8988T (cell line): ENCODE results near the gene C12orf50.
"Not testable (repeated sequence)": the region's sequence is repeated elsewhere in the genome, so short reads cannot be mapped to it uniquely, and the experiment has no call there.

ENCODE experiments used
- DNase-seq: peaks from one replicate; pipeline ENCODE4 v3.0.0; 2011

Gene C12orf50

DNA sequence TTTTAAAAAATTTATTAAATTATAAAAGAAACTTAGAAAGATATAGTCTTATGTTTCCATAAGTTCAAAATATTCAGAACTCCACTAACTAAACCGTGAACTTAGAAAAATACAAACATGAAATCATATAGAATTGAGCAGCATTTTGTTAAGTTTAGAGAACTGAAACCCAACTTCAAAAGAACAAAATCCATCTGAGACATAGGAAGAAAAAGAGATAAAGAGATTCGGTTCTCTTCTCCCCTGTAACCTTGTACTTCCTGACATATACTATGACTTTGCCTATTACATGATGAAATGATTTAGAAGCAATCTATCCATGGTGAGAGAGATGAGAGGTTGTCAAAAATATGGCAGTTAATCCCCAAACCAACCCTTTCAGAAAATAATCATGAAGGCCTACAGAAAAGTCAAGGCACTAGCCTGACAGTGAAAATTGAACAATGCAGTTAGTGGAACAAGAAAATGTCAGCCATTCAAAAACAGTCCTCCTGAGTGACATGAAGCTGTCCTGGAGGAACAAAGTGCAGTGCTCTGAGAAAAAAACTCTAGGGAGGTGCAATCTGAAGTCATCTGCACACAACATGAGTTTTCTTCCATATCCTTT, 44.0 kb downstream of the C12orf50 start:
- no peak for DNase-seq

DNA sequence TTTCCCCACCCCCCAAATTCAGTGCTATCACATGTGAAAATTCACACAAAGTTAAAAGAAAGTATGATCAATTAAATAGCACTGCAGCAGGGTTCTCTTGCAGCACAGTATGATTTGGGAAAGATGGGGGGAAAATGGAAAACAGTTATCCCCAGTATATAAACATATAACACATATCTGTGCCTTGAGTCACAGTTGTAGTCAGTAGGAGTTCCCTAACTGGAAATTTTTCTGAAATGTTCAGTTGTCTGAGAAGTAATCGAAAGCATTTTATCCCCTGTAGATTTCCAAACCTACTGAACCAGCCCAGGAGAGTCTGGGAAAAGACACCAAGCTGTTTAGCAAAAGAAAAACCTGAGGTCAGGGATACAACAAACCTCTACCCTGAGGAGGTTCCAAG, 47.0 kb downstream of the C12orf50 start:
- no peak for DNase-seq

DNA sequence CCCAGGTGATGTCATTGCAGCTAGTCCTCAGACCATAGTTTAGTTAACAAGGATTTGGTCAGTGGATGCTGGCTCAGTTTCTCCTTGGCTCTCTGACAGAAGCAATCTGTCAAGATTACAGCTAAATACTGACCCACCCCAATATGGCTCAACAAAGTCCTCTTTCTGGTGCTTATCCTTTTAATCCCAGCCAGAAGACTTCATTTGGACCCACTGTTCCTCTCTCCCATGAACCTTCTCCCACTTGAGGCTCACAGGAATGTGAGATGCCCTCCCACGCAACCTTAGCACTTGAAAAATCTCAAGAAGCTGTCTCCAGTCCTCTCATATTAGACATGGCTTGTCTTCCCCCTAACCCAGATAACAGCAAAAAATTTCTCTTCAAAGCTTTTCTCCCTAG, 47.7 kb downstream of the C12orf50 start:
- no peak for DNase-seq

DNA sequence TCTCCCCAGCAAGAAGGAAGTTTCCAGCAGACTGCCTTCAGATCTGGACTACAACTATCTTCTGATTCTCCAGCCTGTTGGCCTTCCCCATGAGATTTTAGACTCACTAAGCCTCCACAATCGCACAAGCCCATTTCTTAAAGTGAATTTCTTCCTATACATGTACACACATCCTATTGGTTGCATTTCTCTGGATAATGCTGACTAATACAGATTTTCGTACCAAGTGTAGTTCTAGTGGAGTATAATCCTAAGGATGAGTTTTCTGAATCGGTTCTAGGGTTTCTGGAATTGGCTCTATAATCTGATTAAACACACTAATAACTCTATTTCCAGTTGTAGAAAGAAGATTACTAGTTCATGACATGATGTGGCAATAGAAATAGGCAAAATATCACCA, 53.3 kb downstream of the C12orf50 start:
- DNase-seq: no peak

DNA sequence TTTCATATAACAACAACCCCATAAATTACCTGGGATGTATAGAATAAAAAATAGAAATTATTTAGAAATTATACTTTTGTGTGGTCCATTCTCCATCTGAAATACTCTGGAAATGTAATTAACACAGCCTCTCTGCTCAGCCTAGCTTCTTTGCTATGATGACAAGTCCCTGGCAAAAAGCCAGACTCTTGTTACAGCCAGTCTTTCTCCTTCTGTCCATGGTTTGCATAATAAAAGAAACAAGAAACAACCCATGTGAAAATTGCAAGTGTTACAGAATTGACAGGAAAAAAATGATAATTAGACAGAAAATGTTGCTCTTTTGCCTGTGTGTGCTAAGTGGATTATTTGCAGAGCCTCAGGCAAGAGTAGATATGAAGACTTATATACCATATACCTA, 61.3 kb downstream of the C12orf50 start:
- DNase-seq: no peak

DNA sequence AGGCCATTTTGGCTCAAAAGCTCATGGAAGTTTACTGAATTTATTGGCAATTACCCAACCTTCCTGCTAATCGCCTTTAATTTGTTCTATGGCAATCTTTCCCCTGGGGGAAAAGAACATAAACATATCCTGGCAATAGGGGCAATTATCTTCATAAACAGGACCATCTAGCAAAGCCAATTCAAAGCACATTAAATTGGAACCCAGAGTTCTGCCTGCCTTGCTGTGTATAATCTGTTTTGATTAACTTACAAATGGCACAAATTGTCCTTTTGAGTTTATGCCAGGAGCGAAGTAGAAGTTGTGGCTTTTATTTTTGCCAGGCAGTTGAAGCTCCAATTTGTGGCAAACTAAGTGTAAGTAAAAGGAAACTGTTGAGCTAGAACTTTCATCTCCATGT, 68.6 kb downstream of the C12orf50 start:
- no peak for DNase-seq

DNA sequence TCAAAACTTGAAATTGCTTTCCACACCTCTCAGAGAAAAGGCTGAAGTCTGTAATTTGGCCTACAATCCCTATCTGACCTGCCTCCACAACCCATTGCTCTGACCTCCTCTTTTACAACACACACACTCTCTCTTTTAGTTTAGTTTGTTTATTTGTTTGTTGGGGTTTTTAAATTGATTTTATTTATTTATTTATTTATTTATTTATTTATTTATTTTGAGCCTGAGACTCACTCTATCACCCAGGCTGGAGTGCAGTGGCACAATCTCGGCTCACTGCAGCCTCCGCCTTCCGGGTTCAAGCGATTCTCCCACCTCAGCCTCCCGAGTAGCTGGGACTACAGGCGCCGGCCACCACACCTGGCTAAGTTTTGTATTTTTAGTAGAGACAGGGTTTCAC, 75.2 kb downstream of the C12orf50 start:
- DNase-seq: not testable (repeated sequence)

DNA sequence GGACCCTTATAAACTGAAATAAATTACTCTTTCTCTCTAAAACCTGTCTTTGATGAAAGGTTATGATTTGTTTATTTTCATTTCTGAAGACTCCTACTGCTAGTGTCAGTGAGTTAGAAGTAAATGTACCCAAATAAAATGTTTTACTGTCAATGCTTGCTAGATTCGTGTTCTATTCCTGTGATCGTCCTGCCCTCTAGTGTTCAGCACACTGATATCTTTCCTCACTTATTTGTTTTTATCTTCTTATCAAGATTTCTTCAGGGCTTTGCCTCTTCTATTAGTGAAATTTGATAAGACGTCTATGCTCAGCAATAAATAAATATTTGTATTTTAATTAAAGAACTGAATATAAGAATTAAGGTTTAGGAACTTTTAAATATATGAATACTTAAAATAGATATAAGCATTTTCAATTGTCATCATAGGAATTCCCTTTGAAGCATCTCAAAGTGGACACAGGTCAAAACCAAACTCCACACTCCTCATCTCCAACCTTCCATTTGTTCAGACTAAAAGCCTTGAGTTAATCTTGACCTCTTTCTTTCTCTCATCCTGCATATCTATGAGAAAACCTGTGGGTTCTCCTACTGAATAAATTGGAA, 75.8 kb downstream of the C12orf50 start:
- DNase-seq: peak; percentile 27

DNA sequence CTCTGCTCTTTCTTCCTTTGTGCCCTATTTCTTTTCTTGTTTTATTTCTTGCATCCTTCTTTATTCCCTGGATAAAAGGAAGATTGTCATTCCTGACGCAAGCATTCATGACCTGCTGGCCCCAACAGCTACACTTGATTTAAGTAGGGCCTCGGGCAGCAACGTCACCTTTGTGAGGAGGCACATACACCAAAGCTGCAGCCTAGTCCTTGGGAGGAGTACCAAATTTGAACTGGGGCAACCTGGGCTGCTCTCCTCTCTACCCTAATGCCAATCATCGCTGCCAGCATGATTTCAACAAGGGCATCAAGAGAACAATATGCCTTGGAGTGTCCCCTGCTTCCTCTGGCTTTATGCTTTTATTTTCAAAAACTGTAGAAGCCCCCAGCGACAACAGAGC, 76.4 kb downstream of the C12orf50 start:
- DNase-seq: no peak

DNA sequence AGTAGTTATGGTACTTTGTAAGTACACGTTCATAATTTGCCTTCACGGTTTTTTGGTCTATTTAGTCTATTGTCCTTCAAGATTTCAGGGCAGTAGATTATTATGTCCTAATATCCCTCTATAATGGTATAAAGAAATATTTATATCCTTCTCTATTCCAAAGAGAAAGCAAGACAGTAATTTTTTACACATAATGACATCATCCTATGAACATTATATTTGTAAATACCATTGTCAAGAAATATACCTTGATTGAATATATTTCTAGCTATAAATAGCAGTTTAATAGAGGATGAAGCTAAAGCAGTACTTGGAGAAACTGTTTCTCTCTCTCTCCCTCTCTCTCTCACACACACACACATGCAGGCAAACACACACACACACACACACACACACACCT, 77.0 kb downstream of the C12orf50 start:
- DNase-seq: no peak

DNA sequence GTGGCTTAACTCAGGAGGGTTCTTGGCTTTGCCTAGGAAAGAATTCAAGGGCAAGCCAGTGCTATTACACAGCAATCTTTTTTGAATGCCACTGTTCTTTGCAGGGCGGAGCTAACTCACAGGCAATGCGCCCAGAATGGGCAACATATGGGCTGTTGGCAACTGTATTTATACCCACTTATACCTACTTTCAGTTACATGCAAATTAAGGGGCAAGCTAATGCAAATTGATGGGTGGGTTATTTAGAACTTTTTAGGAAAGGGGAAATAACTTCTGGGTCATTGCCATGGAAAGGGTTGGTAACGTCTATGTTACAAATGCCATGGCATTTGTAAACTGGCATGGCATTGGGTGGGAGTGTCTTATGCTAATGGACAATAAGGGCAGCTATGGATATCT, 85.4 kb downstream of the C12orf50 start:
- DNase-seq: no peak

DNA sequence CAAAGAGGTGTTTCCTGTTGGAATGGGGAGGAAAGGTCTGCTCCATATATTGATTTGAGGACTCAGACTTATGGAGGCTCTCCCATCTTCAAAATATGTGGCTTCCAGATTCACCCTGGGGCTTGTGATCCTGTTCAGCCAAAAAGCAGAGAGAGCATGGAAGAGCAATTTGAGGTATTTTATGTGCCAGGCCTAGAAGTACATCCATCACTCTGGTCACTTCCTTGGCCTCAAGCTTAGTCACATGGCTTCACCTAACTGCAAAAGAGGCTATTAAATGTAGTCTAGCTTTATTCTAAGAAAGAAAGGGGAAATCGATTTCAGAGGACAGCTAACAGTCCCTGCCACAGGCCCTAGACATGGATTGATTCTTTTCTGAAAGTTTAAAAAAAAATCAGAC, 86.2 kb downstream of the C12orf50 start:
- DNase-seq: no peak

DNA sequence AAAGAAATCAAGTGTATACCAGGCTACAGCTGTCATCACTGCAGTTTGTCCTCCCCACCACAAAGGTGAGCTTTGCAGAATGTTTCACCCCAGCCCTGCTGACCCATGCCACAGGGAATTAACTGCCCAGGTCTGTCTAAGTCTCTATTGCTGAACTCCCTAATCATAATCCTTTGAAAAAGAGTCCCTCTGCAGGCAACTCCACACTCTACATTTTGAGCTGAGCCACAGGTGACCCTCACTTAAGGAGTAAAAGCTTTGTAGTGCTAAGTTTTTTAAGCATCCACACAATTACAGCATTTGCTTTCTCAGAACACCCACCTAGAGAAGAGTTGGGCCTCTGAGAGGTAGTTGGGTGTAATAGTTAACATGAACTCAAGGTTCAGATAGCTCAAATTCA, 90.0 kb downstream of the C12orf50 start:
- no peak for DNase-seq

DNA sequence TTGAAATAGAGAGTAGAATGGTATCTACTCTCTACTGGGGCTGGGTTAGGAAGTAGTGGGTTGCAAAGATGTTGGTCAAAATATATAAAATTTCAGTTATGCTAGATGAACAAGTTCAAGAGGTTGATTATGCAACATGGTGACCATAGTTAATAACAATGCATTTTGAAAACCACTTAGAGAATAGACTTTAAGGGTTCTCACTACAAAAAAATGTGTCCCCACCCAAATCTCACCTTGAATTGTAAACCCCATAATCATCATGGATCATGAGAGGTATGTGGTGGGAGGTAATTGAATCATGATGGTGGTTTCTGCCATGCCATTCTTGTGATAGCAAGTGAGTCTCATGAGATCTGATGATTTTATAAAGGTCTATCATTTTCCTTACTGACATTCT, 94.0 kb downstream of the C12orf50 start:
- DNase-seq: no peak

DNA sequence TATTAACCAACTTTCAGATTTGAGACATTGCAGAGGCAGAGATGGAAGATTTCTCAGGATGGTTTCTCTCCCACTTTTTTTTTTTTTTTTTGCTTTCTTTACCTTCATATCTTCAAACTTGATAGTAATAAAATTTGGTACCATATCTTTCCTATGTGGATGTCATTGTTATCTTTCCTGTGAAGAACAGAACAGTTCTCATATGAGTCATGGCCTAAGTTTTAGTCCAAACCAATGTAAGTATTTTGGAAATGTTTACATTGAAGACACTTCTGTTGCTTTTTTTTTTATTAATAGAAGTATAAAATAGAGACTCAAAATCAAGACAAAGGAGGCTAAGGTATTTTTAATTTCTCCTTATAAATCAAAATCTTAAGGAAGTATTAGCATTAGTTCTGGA, 95.2 kb downstream of the C12orf50 start:
- no peak for DNase-seq

DNA sequence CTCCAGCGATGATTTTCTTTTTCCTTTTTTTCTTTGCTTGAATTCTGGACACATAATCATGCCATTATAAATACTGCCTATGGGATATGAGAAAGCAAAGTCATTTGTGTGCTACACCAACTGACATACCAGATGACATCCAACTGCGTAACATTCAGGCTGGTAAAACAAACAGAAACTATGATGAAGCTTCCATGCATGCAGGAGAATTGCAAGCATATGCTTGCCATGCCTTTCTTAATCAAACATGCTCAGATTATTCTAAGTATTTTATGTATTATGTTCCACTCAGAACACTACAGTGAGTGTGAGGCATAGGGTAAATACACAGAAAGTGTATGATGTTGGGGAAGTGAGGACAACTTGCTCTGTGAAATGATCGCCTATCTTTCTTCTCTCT, 97.4 kb downstream of the C12orf50 start:
- DNase-seq: no peak

DNA sequence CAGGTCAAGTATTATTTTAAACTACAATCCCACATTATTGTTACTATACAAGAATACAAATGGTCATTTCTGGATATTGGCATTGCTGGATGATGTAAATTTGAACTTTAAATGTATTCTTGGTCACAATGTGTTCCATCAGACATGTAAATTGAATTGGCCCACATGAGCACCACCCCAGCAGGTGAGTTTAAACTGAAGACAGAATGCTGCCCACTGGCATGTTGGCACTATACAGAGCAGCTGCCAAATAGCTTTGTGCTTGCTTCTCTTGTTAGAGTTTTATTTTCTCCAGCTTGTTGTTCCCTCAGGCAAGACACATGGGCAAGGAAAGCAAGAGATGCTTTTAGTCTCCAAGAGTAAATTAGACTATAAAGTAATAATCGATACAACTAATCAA, 98.6 kb downstream of the C12orf50 start:
- DNase-seq: no peak
